Lower leg skin (tissue), 4 donors: ENCODE data around the gene SLC39A9. TPM values are rescaled to one million over a fixed set of nuclear protein-coding genes. Genes with fewer than 3 reads are reported as not detected.

Source experiments
- DNase-seq, 2 donors: peaks; one replicate each; pipeline ENCODE4 v3.0.0-alpha.2; 2019; ENCODE audit warnings: low spot score in 2 of 2
- H3K4me3 ChIP-seq: fragments of 200-600 bp; sonication (generic); 2 replicates; pipeline ENCODE4 v1.5.1; 2017; ENCODE audit warnings: mild to moderate bottlenecking, low read depth; ENCODE audit not compliant: poor library complexity, severe bottlenecking
- POLR2A ChIP-seq, 2 donors: fragments of 450-650 bp; IDR thresholded peaks; one replicate each; pipeline ENCODE4 v1.6.1; 2016 to 2017; ENCODE audit warnings: antibody characterized with exemption in 2 of 2, mild to moderate bottlenecking in 1 of 2, moderate library complexity in 1 of 2
- WGBS, 2 donors: methylation state at CpG; one replicate each; pipeline ENCODE4 v1.1.5; 2018; 5-methylcytosine and 5-hydroxymethylcytosine counted together
- intact Hi-C: fragments of 100-400 bp; cut with DNase I; formaldehyde crosslinking; loops from one replicate; pipeline ENCODE4 v1.15.0; 2023; ENCODE audit warnings: low total_unique reads
- total RNA-seq, 4 donors: library from RNA; depleted of rRNA; stranded (reverse); fragments of >200 nt; gene quantifications; one replicate each; pipeline ENCODE4 v1.1.0, GENCODE V29; 2016
- TF ChIP-seq, protein P1 (sequence below), 3 donors: fragments of 450-650 bp; IDR thresholded peaks; one replicate each; pipeline ENCODE4 v1.5.1; 2016; ENCODE audit warnings: antibody characterized with exemption in 3 of 3, mild to moderate bottlenecking in 3 of 3, moderate library complexity in 2 of 3

Gene SLC39A9
- total RNA-seq, 4 donors from 2014 or later = 33.1 to 68.2 (median 49.0) TPM

GRCh38 chr14:69357544-69358200 lies 40.8 kb upstream of the SLC39A9 start:
- TF ChIP-seq, protein P1, sequence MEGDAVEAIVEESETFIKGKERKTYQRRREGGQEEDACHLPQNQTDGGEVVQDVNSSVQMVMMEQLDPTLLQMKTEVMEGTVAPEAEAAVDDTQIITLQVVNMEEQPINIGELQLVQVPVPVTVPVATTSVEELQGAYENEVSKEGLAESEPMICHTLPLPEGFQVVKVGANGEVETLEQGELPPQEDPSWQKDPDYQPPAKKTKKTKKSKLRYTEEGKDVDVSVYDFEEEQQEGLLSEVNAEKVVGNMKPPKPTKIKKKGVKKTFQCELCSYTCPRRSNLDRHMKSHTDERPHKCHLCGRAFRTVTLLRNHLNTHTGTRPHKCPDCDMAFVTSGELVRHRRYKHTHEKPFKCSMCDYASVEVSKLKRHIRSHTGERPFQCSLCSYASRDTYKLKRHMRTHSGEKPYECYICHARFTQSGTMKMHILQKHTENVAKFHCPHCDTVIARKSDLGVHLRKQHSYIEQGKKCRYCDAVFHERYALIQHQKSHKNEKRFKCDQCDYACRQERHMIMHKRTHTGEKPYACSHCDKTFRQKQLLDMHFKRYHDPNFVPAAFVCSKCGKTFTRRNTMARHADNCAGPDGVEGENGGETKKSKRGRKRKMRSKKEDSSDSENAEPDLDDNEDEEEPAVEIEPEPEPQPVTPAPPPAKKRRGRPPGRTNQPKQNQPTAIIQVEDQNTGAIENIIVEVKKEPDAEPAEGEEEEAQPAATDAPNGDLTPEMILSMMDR (IDR thresholded peaks at IDR 0.05) = no peak
- no peak for TF ChIP-seq POLR2A (IDR thresholded peaks at IDR 0.05)
- intact Hi-C loops = no loop called here
- peak in 1 of 2 donors; percentile 66 for DNase-seq
- WGBS, 2 donors = 62 to 67% methylated on average over 7 of the region's 7 CpGs
- H3K4me3 ChIP-seq = no peak overlapping the region

GRCh38 chr14:69358233-69358963 lies 40.1 kb upstream of the SLC39A9 start:
- no peak for TF ChIP-seq POLR2A (IDR thresholded peaks at IDR 0.05)
- TF ChIP-seq, protein P1 (IDR thresholded peaks at IDR 0.05) = no peak
- no peak overlapping the region for H3K4me3 ChIP-seq
- DNase-seq = peak in 1 of 2 donors; percentile 76
- intact Hi-C loops = no loop called here
- WGBS, 2 donors = 62 to 77% methylated on average over 10 to 12 of the region's 12 CpGs

DNA sequence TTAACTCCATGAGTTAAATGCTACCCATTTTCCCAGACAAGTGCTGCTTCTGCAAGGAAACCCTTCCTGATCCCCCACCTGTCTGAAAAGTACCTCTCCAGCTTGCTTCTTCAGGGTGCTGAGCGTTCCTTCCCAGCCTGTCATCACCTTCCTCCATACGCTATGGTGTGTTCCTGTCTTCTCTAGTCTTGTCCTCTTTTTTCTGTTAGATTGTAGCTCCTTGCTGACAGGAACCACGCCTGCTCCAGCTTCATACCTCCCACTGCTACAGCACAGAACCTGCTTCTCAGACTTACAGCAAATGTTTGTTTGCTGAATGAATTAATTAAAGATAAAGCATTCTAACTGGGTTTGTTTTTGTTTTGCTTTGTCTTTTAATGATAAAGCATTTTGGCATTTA lies 39.5 kb upstream of the SLC39A9 start:
- no peak overlapping the region for H3K4me3 ChIP-seq
- WGBS, 2 donors = 88 to 91% methylated on average over 3 of the region's 3 CpGs
- intact Hi-C loops = no loop called here

DNA sequence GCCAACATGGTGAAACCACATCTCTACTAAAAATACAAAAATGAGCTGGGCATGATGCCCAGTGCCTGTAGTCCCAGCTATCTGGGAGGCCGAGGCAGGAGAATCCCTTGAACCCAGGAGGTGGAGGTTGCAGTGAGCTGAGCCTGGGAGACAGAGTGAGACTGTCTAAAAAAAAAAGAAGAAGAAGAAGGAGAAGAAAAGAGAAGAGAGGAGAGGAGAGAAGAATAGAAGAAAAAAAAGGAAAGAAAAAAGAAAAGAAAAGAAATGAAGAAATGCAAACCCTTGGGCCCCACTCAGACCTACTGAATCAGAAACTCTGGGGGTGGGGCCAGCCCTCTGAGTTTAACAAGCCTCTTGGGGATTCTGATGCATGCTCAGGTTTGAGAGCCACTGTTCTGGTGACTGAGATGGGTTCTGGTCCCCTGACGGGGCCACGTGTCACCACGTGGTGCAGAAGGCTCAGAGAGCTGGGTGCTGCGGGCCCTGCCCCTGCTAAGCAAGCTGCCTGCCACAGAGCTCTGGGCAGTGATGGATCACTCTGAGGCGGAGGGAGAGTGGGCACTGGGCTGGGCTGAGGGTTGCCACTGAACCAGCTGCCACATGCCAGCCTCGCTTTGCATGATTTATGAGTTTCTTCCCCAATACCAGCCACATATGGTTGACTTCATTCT lies 37.9 kb upstream of the SLC39A9 start:
- no peak for TF ChIP-seq POLR2A (IDR thresholded peaks at IDR 0.05)
- TF ChIP-seq, protein P1 (IDR thresholded peaks at IDR 0.05) = no peak
- intact Hi-C loops = no loop called here
- DNase-seq = no peak
- no peak overlapping the region for H3K4me3 ChIP-seq
- 65 to 73% methylated on average over 7 of the region's 7 CpGs for WGBS, 2 donors

More for the DNA sequence above, 39.5 kb upstream of the SLC39A9 start:
- TF ChIP-seq, protein P1 (IDR thresholded peaks at IDR 0.05) = no peak
- no peak for TF ChIP-seq POLR2A (IDR thresholded peaks at IDR 0.05)
- DNase-seq = no peak

- intact Hi-C loops = no loop called here
Observed at GRCh38 chr14:69363055-69363454, 35.4 kb upstream of the SLC39A9 start.

More at GRCh38 chr14:69363055-69363454, 35.4 kb upstream of the SLC39A9 start:
- no peak for DNase-seq
- TF ChIP-seq POLR2A (IDR thresholded peaks at IDR 0.05) = no peak
- TF ChIP-seq, protein P1 (IDR thresholded peaks at IDR 0.05) = no peak
- no peak overlapping the region for H3K4me3 ChIP-seq
- 56 to 80% methylated on average over 9 of the region's 9 CpGs for WGBS, 2 donors
